HG03039 (cell line): ENCODE results near the gene EMILIN2.

Experiments
- ATAC-seq: cut with Tn5 transposase; IDR thresholded peaks from one replicate; pipeline ENCODE4 v1.9.1; 2021; ENCODE audit warnings: mild to moderate bottlenecking, moderate library complexity; ENCODE audit not compliant: unreplicated experiment

Gene EMILIN2

GRCh38 chr18:2897448-2898185, 50.8 kb downstream of the EMILIN2 start:
- no peak for ATAC-seq

GRCh38 chr18:2898186-2898640, 51.4 kb downstream of the EMILIN2 start:
- no peak for ATAC-seq

- no peak for ATAC-seq
These were observed 54.0 kb downstream of the EMILIN2 start for GRCh38 chr18:2900684-2901422.

DNA sequence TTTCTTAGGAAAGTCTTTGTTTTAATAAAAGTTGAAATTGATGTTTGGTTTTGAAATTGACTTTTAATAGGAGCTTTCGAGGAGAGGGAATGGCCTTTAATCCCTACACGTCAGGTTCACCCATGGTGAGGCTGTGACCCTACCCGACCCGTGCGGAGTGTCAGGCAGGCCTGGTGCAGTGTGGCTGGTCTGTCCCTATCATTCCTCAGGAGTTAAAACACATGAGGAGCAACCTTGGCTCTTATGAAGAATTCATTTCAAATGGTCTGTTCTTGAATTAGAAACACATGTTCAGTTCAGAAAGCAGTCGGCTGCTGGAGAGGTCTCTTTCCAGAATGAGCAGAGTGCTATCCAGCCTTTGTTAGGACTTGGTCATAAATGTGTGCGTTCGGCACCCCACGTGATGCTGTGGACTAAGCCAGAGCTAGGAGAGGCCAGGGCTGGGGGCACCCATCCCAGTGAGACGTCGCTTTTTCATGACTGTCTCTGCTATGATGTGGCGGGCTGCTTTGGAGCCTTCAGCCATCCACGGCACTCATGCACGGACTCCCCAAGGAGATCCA, 54.7 kb downstream of the EMILIN2 start:
- ATAC-seq, result no peak

DNA sequence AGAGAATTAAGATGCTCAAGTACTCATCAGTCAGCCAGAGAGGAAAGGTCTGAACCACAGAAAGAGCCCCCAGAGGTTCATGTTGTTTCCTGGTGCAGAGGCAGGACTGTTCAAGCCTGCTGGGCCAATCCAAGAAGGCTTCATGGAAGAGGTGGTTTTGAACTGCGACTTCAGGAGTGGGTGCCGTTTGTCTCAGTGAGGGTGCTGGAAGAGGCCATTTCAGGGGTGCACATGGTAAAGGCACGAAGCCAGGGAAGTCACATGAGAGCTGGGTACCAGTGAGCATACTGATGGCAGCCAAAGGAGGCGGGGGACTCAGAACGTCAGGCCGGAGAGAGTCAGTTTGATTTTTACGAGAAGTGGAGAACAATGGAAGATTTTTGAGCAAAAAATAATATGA, 55.5 kb downstream of the EMILIN2 start:
- no peak for ATAC-seq

DNA sequence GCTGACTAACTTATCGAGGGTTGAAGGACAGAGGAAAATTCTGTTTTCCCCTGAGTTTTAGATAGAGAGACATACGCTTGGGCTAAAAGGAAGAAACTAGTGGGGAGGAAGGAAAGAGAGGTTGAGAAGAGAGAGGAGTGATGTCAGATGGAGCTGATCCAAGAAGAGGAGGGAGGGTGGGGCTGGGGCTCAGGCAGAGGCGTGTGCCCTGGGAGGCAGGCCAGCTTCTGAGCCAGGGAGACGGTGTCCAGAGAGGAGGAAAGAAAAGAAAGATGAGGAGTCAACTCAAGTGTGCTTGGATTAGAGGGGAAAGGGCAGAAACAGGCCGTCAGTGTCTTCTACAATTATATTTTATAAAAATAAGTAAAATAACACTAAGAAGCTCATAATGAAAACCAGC, 56.2 kb downstream of the EMILIN2 start:
- no peak for ATAC-seq

- ATAC-seq, result peak; percentile 38
These were observed 59.3 kb downstream of the EMILIN2 start for GRCh38 chr18:2905854-2906703.

DNA sequence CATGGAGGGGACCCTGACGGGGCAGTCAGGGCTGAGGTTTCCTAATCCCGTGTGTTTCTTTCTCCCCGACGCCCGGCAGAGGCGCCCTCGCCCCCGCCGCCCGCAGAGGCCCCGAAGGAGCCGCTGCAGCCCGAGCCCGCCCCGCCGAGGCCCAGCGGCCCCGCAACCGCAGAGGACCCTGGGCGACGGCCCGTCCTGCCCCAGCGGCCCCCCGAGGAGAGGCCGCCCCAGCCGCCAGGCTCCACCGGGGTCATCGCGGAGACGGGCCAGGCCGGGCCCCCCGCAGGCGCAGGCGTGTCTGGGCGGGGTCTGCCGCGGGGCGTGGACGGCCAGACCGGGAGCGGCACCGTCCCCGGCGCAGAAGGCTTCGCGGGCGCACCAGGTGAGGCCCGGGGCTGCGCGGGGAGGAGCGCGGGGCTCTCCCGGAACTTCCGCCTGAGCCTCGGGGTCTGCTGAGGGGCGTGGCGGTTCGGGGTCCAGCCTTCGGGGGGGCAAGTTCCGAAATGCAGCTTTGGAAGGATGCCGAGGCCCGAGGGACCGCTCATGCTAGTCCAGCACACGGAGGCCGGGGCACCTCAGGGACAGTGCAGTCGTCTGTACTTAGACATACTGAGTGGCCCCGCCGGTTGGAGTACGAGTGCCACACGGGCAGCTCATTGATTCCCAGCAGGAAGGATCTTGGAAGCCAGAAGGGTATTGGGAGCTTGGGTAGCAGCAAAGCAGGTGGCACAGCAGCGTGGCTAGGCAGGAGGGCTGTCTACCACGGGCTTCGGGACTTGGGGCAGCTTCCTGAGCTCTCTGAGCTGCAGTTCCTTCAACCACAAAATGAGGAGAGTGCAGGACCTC, 60.1 kb downstream of the EMILIN2 start:
- peak; percentile 46 for ATAC-seq

DNA sequence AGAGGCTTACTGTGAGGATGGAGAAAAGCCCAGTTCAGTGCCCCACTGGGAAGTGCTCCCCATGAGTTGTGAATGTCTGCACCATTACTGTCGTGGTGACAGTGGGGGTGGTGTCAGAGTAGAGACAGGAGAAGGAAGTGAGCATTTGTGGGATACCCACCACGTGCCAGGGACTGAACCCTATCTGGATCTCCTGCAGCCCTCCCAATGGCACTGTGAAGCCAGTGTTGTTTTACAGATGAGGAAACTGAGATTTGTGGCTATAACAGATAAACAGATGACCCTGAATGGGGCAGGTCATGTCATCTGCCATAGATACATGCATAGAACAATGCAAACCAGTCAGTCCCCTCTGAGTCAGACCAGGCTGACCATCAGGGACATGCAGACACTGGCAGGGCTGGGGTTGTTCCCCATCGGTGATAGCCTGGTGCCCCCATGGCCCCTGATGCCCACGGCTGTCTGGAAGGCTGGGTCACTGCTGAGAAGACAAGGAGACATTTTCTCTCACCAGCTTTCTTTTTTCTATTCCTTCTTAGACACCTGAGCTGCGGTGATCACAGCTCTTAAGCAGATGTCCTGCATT, 60.8 kb downstream of the EMILIN2 start:
- ATAC-seq, result no peak

DNA sequence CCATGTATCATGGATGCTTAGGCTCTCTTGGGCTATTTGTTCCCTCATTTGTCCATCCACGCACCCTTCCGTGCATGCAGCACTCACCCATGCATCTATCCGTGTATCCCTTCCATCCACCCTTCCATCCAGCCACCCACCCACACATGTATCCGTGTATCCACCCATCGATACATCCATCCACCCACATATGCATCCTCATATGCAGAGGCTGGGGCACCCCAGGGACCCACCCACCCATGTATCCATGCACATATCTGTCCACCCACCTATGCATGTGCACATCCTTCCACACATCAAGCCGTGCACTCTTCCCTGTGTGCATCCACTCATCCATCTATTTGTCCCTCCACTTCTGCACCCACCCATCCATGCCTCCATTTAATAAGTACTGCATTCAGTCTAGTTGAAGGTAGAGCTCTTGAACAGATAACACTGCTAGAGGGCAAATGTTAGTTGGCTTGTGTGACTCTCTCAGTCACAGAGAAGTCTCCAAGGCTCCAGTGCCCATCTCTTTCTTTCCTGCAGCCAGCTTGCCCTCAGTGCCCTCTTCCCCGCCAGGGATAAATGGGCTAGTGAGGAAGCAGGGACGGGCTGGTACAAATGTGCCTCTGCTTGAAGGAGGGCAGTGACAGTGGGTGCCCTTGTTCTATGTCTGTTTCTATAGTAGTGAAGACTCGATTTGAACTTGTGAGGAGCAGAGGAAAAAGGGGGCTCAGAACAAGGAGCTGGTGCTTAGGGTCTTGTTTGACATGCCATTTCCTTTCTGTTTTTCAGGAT, 61.5 kb downstream of the EMILIN2 start:
- ATAC-seq, result no peak

DNA sequence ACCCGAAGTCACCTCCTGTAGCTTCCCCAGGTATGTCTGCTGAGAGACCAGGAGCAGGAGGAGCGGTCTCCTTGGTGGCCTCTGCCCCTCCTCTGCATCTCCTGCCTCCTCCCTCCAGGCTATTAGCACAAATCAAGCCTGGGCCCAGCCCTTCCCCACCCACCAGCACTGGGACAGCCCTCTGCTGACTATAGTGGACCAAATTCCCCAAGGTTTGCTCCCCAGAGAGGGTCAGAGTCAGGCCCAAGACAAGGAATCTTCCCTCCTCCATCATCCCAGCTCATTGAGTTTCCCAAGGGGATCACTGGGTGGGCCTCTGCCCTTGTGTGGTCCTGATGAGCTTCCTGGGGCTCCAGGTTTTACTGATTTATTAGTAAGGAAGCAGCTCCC, 62.1 kb downstream of the EMILIN2 start:
- no peak for ATAC-seq

GRCh38 chr18:2909431-2910140, 62.8 kb downstream of the EMILIN2 start:
- no peak for ATAC-seq

- ATAC-seq, result no peak
These were observed 63.5 kb downstream of the EMILIN2 start for GRCh38 chr18:2910261-2910660.

- no peak for ATAC-seq
These were observed 64.1 kb downstream of the EMILIN2 start for GRCh38 chr18:2910751-2911425.

DNA sequence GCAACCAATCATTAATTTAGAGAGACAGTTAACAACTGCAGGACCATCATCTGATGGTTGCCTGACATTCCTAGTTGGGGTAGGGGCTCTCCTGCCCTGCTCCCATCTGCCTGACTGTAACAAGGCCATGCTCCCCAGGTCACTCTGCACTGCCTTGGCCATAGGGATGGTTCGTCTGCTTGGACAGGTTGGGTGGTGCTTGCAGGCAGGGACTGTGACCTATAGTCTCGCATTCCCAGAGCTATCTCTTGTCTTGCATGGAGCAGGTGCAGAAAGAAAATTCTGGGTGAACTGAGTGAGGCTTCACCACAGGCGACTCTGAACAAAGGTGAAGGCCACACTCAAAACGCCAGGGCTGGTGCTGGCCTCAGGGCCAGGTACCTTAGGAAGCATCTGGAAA, 64.7 kb downstream of the EMILIN2 start:
- ATAC-seq, result no peak

GRCh38 chr18:2912357-2913299, 65.8 kb downstream of the EMILIN2 start:
- ATAC-seq, result no peak
